Esophagus muscularis mucosa (tissue), 3 donors: ENCODE measurements around the gene CCDC6.

Source experiments
- CTCF ChIP-seq, 3 experiments: fragments of 200-600 bp in 2 of 3; fragments of 450-650 bp in 1 of 3; sonication (generic) in 2 of 3; IDR thresholded peaks; one replicate each; pipeline ENCODE4 v1.5.1; 2017 to 2019; ENCODE audit warnings: antibody characterized with exemption in 3 of 3, mild to moderate bottlenecking in 2 of 3, moderate library complexity in 1 of 3
- POLR2A ChIP-seq: fragments of 450-650 bp; IDR thresholded peaks from one replicate; pipeline ENCODE4 v1.6.1; 2017; ENCODE audit warnings: antibody characterized with exemption, moderate library complexity, mild to moderate bottlenecking, low read depth
- POLR2AphosphoS5 ChIP-seq, 2 donors: sonication (generic); formaldehyde crosslinking; IDR thresholded peaks; one replicate each; pipeline ENCODE4 v1.6.1; 2017; ENCODE audit warnings: antibody characterized with exemption in 2 of 2

DNA sequence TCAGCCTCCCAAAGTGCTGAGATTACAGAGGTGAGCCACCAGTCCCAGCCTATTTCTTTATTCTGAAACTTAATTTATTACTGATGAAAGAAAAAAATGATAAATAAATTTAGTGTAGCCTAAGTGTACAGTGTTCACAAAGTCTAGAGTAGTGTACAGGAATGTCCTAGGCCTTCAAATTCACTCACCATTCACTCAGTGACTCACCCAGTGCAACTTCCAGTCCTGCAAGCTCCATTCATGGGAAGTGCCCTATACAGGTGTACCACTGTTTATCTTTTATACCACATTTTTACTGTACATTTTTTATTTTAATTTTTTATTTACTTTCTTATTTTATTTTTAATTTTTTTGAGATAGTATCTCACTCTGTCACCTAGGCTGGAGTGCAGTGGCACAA lies 165.3 kb downstream of the CCDC6 start:
- TF ChIP-seq CTCF (IDR thresholded peaks at IDR 0.05), result no peak
- no peak for TF ChIP-seq POLR2A
- TF ChIP-seq POLR2AphosphoS5 (IDR thresholded peaks at IDR 0.05), result no peak
